Fibroblast of mammary gland (primary cell): ENCODE results near the gene PARD6G.
A peak's percentile ranks its signal among the peaks of the same experiment; 100 is the strongest.

Source experiments
- DNase-seq: peaks from one replicate; pipeline ENCODE4 v3.0.0-alpha.2; 2010; ENCODE audit warnings: low read depth
- H3K4me3 ChIP-seq: 2 replicates; pipeline ENCODE4 v1.5.1; 2011; ENCODE audit warnings: low read depth, mild to moderate bottlenecking, low read length, moderate library complexity; ENCODE audit not compliant: control insufficient read depth
- TF ChIP-seq, protein P1 (sequence below): conservative IDR thresholded peaks from 2 replicates; pipeline ENCODE4 v1.5.1; 2011; ENCODE audit warnings: low read depth, low read length, inconsistent platforms; ENCODE audit not compliant: control insufficient read depth, insufficient read depth

Gene PARD6G

DNA sequence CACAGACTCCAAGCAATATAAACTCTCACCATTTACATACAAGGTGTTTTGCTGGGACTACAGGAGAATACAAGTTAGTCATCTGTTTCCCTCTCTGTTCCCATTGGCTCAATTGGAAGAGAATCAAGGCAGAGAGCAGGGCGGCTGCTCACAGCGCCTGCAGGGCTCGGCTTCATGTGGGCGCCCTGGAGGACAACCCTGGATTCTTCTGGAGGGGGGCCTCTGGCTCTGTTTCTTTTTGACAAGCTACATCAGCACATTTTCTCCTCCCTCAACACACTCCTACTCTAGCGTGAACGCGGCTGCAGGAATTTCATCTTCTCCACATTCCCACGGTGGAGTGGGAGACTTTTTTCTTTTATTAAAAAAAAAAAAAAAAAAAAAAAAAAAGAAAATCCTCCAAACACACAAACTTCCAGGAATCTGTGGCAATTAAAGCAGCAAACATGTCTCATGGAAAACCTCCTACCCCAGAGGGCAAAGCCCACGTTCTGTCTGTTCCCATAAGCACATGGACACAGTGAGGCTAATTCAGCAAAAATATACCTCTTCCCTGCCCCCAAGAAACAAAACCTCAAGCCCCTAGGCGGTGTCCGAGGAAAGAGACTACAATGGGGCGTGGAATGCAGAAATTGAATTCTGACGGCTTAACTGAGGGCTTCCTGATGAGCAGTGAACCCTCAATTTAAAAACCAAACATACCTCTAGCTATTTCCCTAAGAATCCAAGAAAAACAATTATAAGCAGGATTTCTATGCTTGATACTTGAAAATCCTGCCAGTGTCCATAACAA, 50.6 kb downstream of the PARD6G start:
- no peak overlapping the region for H3K4me3 ChIP-seq
- DNase-seq = peak; percentile 28
- TF ChIP-seq, protein P1, sequence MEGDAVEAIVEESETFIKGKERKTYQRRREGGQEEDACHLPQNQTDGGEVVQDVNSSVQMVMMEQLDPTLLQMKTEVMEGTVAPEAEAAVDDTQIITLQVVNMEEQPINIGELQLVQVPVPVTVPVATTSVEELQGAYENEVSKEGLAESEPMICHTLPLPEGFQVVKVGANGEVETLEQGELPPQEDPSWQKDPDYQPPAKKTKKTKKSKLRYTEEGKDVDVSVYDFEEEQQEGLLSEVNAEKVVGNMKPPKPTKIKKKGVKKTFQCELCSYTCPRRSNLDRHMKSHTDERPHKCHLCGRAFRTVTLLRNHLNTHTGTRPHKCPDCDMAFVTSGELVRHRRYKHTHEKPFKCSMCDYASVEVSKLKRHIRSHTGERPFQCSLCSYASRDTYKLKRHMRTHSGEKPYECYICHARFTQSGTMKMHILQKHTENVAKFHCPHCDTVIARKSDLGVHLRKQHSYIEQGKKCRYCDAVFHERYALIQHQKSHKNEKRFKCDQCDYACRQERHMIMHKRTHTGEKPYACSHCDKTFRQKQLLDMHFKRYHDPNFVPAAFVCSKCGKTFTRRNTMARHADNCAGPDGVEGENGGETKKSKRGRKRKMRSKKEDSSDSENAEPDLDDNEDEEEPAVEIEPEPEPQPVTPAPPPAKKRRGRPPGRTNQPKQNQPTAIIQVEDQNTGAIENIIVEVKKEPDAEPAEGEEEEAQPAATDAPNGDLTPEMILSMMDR = no peak

DNA sequence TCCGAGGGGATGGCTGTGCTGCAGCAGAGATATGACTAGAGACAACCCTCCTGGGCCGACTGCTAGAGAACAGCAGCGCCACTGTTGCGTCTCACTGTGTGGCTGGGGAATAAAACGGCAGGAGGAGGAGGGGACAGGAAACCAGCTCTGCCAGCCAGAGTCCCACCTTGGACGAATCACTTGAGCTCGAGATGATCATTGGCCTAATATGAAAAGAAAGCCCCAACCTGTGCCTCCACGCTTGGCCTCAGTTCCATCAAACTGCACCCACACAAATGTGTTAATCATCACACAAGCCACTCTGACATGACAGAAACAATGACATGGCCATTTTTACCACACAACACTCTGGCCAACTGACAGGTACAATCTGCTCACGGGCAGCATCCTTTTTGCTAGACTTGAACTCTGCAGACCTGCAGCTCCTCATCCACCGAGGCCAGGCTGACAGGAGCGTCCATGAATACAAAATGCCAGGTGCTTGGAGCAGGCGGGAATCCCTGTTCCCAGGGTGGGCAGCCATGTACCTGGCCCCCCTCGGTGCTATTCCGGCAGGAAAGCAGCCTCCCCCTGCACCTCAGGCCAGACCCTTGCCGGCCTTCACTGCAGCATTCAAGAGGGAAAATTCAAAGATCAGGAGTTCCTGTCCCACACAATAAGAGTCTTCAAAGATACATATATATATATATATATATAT, 52.3 kb downstream of the PARD6G start:
- no peak for DNase-seq
- H3K4me3 ChIP-seq = no peak overlapping the region
- TF ChIP-seq, protein P1 = no peak

DNA sequence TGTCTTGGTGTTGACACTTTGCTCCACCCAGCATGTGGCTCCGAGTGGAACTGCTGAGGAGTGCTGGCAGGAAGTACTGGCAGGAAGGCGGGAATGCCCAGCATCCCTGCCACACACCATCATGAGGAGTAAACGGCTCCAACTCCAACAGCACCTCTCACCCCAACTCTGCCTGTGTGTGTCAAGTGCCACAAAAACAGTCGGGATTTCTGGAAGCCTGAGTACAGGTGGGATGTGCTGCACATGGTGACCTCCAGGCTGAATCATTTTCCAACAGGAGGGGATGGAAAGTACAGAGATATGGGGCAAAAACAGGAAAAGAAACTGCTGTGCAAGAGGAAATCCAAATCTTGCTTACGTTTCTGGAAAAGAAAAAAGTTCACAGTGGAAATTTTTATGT, 53.6 kb downstream of the PARD6G start:
- H3K4me3 ChIP-seq = no peak overlapping the region
- TF ChIP-seq, protein P1 = no peak
- DNase-seq = no peak

DNA sequence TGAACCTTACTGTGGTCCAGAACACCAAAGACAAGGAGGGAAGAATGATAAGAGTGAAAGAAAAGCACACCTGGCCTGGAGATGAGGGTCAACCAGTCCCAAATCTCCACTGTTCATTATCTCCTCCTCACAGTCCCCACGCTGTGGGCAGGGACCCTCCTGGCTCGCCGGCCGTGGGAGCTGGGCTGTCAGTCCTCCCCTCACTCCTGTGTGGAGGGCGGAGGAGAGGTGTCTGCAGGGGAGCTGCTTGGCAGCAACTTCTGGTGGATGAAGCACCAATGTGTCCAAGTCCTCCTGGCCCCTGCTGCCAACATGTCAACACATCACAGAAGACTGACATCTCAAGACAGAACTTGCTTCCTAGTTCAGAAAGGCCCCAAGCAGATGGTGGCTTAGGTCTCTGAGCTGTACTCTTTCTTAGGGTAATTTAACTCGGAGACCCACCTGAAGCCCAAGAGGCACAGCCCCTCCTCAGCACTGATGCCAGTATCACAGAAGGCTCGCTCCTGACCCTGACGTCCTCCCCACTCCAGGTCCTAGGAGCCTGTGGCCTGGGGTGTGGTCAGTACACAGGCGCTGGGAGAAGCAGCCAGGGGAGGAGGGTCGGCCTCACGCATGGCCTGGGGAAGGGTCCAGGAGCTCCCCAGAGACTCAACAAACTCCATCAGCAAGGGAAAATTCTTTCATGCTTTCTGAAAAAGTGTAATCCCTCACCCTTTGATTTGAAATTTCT, 54.5 kb downstream of the PARD6G start:
- TF ChIP-seq, protein P1 = no peak
- no peak overlapping the region for H3K4me3 ChIP-seq
- no peak for DNase-seq

DNA sequence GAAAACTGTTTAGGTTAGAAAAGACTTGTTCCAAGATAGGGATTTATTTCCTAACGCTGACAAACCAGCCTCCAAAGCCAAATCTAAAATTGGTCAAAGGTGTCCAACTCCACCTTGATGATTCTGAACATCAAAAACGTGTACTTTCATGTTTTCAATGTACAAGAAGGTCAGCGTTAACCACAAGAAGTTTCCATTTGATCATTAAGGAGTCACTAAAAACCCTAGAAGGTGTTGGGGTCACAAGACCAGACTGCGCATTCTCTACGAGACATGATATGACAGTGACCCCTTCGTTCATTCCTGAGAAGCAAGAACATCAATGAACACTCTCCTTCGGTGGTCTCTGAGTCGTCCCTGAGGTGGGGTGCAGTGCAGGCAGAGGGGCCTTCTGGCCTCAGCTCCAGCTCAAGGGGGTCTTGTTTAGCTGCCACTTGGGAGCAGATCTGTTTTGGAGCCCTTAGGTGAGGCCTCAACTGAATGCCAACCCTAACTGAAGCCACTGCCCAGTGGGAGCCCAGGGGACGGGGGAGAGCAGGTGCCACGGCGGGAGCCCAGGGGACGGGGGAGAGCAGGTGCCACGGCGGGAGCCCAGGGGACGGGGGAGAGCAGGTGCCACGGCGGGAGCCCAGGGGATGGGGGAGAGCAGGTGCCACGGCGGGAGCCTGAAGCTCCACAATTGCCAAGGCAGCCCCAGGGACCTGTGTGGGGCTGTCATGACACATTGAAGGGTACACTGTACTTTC, 55.2 kb downstream of the PARD6G start:
- DNase-seq = no peak
- TF ChIP-seq, protein P1 = no peak
- no peak overlapping the region for H3K4me3 ChIP-seq

DNA sequence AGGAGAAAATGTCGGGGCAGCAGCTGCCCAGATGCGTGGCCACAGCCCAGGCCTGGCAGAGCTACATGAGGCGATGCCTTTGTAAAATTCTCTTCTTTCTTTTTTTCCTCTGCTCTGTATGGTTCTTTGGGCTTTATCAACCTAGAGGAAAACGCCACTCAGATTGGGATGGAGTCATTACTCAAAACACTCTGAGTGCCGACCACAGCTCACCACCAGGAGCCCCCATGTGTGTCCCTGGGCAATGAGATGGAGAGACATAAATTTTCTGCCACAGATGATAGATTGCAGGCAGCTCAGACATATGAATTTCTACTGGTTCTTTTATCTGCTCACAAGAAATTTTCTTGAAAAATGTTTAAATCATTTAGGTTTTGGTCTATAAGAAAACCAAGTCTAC, 56.0 kb downstream of the PARD6G start:
- TF ChIP-seq, protein P1 = no peak
- no peak overlapping the region for H3K4me3 ChIP-seq
- DNase-seq = no peak
